KOPT-K1 (cell line): ENCODE data around the gene PTGES2.
A peak's percentile ranks its signal among the peaks of the same experiment; 100 is the strongest.
"Not testable (repeated sequence)": the region's sequence is repeated elsewhere in the genome, so short reads cannot be mapped to it uniquely, and the experiment has no call there.

Experiments used
- H3K27ac ChIP-seq: fragments of 200-600 bp; sonication (generic); 2 replicates; pipeline ENCODE4 v1.5.1; 2016; ENCODE audit warnings: antibody characterized with exemption, mild to moderate bottlenecking, low read depth, low read length; ENCODE audit not compliant: poor library complexity, severe bottlenecking
- H3K36me3 ChIP-seq: fragments of 200-600 bp; sonication (generic); 2 replicates; pipeline ENCODE4 v1.5.1; 2017; ENCODE audit warnings: antibody characterized with exemption, mild to moderate bottlenecking, low read length, moderate library complexity; ENCODE audit not compliant: insufficient read depth
- H3K9me3 ChIP-seq: fragments of 200-600 bp; sonication (generic); 2 replicates; pipeline ENCODE4 v1.5.1; 2017; ENCODE audit warnings: antibody characterized with exemption, low read length, mild to moderate bottlenecking; ENCODE audit not compliant: insufficient read depth, poor library complexity, severe bottlenecking

Gene PTGES2

GRCh38 chr9:128087262-128087661 lies 40.3 kb downstream of the PTGES2 start:
- H3K36me3 ChIP-seq: peaks cover 49% of the 10 kb centered on the region
- H3K27ac ChIP-seq: no peak overlapping the region
- no peaks in the 10 kb centered on the region for H3K9me3 ChIP-seq

DNA sequence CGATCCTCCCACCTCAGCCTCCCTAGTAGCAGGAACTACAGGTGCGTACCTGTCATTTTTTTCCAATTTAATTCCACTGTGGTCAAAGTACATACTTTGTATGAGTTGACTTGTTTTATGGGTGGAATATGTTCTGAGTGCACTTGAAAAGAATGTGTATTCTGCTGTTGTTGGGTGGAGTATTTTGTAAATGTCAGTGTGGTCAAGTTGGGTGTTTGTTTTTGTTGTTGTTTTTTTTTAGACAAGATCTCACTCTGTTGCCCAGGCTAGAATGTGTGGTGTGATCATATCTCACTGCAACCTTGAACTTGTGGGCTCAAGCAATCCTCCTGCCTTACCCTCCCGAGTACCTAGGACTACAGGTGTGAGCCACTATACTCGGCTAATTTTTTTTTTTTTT lies 41.6 kb downstream of the PTGES2 start:
- peaks cover 51% of the 10 kb centered on the region for H3K36me3 ChIP-seq
- no peak overlapping the region for H3K27ac ChIP-seq
- no peaks in the 10 kb centered on the region for H3K9me3 ChIP-seq

- no peaks in the 10 kb centered on the region for H3K9me3 ChIP-seq
- peaks cover 46% of the 10 kb centered on the region for H3K36me3 ChIP-seq
- H3K27ac ChIP-seq: no peak overlapping the region
These were observed 42.8 kb downstream of the PTGES2 start for GRCh38 chr9:128084746-128085145.

GRCh38 chr9:128082151-128082550 lies 45.4 kb downstream of the PTGES2 start:
- H3K27ac ChIP-seq: no peak overlapping the region
- H3K9me3 ChIP-seq: no peaks in the 10 kb centered on the region
- H3K36me3 ChIP-seq: peaks cover 44% of the 10 kb centered on the region

GRCh38 chr9:128081056-128081455 lies 46.5 kb downstream of the PTGES2 start:
- peaks cover 45% of the 10 kb centered on the region for H3K36me3 ChIP-seq
- H3K27ac ChIP-seq: no peak overlapping the region
- H3K9me3 ChIP-seq: no peaks in the 10 kb centered on the region

DNA sequence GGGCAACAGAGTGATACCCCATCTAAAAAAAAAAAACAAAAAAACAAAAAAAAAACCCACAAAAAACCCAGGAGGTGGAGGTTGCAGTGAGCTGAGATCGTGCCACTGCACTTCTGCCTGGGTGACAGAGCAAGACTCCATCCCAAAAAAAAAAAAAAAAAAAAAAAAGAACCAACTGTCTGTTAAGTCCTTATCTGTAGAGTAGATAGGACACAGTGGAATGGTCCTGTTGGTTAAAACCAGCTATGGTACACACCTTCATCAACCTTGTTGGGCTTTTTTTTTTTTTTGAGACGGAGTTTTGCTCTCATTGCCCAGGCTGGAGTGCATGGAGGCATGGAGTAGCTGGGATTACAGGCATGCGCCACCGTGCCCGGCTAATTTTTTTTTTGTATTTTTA lies 47.3 kb downstream of the PTGES2 start:
- H3K27ac ChIP-seq: no peak overlapping the region
- no peaks in the 10 kb centered on the region for H3K9me3 ChIP-seq

DNA sequence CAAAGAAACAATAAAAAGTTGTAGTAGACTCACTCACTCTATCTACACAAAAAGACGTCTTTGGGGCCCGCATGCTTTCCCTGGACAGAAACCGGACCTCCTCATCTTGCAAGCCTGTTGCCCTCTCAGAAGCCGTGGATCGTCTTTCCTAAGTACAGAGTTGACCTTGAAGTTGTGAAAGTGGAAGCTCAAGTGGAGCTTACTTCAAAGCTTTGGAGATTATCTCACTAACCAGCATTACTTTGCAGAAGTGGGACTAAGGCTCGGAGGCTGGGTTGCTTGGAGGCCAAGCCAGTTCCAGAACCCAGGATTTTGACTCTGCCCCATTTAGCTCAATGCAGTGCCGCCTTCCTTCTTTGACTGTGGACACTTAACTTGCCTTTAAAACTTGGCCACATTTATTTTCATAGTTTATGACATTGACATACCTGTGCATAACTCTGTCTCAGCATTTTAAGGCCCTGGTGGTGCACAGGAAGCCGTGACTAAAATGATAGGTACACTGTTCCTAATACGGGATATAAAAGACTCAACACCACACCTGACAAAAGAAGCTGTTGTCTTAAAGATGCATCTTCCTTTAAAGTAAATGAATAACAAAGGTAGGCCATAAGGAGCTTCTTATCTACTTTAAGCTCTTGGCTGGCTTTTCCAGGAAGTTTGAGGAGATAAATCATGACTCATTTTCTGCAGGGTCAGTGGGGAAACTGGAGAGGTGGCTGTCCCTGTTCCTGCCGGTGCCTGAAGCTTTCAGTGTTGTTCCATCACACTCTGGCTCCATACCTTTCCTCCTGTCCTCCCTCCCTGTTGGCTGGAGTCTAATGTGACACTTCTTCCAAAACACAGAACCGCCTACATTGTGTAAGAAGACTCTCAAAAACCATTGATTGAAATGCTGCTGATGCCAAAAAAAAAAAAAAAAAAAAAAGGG lies 48.8 kb downstream of the PTGES2 start:
- peaks cover 45% of the 10 kb centered on the region for H3K36me3 ChIP-seq
- no peaks in the 10 kb centered on the region for H3K9me3 ChIP-seq
- H3K27ac ChIP-seq: no peak overlapping the region

More for the DNA sequence above, 47.3 kb downstream of the PTGES2 start:
- peaks cover 37% of the 10 kb centered on the region for H3K36me3 ChIP-seq

GRCh38 chr9:128077847-128078503 lies 49.6 kb downstream of the PTGES2 start:
- Histone ChIP-seq H3K36me3 (peaks cover 52% of the 10 kb centered on the region), H3K27ac (no peak overlapping the region), H3K9me3 (no peaks in the 10 kb centered on the region)

DNA sequence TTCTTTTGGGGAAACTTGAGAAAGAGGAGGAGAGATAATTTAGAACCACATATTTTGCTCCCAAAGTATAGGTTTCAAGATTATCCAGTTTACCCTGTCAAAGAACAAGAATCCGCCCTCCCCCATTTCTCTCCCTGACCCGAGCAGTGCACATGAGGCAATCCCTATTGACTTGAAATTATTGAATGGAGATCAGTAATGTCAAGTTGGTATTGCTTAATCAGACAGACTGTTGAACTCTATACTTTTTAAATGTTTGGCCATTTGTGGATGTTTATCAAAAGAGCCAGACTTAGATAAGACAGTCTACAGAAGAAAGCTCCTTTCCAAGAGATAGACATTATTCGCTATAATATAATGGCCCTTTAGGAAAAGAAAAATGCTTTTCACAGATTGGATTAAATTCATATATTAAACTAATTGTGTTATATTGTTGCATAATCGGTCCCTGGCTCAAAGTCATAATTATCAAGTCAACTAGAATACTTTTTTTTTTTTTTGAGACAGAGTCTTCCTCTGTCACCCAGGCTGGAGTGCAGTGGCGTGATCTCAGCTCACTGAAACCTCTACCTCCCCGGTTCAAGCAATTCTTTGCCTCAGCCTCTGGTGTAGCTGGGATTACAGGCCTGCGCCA lies 54.2 kb downstream of the PTGES2 start:
- Histone ChIP-seq H3K36me3 (peaks cover 37% of the 10 kb centered on the region), H3K9me3 (no peaks in the 10 kb centered on the region), H3K27ac (peak overlapping the region; percentile 85)

DNA sequence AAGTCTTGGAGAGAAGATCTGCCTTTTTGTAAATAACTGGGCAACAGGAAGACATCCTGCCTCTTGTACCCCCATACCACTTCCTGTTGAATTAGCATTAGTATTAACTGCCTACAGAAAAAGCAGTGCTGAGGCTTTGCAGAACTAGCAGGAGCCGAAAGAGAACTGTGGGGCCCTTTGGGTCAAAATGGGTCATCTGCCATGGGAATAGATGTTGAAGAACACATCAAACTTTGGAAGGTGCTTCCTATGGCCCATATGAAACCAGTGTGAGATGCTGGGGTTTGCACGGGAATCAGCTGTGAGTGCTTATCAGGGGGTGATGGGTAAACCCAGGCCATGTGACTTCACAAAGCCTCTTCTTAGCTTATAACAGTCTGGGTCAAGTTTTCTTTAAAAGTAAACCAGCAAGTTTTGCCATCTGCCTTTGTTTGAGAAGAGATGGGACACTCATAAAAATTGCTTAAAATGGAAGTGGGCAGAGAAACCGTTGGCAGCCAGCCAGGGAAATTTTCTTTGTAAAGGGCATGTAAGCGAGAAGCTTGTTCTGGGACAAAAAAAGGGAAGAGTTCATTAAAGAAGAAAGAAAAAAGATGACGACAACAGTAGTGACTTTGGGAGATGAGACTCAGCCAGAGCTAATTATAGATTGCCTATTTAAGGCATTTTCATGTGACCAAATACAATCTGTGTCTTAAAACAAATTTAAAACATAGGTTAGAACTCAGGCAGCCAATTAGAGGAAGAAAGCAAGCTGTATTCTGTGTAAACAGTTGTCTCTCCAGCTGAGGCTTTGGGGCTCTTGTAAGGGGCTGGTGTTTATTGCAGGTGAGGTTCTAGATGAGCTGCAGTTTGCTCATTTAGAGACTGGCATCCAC lies 55.1 kb downstream of the PTGES2 start:
- peak overlapping the region; percentile 85 for H3K27ac ChIP-seq
- H3K36me3 ChIP-seq: peaks cover 29% of the 10 kb centered on the region
- H3K9me3 ChIP-seq: no peaks in the 10 kb centered on the region

GRCh38 chr9:128071475-128071874 lies 56.1 kb downstream of the PTGES2 start:
- Histone ChIP-seq H3K27ac (peak overlapping the region; percentile 85), H3K36me3 (peaks cover 23% of the 10 kb centered on the region)
- not testable (repeated sequence) for H3K9me3 ChIP-seq

GRCh38 chr9:128070874-128071273 lies 56.7 kb downstream of the PTGES2 start:
- peak overlapping the region; percentile 85 for H3K27ac ChIP-seq
- H3K36me3 ChIP-seq: peaks cover 23% of the 10 kb centered on the region
- no peaks in the 10 kb centered on the region for H3K9me3 ChIP-seq
